ENCODE data around the gene TAF5L.
"Not testable (repeated sequence)": the region's sequence is repeated elsewhere in the genome, so short reads cannot be mapped to it uniquely, and the experiment has no call there.

Gene TAF5L

DNA sequence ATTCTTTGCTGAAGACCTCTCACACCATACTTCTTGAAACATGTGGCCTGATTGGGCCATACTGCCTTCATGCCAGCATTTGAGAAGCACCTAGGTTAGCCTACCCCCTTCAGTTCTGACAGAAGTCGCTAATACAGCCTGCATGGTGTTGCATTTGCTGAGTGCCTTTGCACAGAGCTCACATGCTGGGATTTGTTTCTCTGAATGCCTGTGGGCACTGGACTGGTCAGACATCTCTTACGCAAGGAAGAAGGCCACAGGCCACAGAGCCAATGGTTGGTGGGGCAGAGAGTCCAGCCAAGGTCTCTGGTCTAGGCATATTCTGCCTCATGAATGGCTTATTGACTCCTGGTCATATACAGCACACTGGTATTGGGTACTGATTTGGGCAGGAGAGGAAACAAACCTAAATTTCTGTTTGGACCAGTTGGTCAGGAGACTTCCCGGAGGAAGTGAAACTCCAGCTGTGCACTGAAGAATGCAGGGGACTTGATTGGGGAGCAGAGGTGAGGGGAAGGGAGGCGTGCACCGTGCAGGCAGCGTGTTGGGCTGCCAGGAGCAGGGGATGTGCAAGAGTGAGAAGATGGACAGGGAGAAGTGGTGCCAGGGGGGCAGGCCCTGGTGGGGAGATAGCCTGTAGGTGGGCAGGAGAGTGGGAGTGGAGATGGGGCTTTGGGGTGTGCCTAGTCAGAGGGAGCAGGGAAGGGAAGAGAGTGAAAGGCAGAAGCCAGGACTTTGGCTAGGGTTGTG, 18.2 kb upstream of the TAF5L start:
- DNase-seq: no peak

DNA sequence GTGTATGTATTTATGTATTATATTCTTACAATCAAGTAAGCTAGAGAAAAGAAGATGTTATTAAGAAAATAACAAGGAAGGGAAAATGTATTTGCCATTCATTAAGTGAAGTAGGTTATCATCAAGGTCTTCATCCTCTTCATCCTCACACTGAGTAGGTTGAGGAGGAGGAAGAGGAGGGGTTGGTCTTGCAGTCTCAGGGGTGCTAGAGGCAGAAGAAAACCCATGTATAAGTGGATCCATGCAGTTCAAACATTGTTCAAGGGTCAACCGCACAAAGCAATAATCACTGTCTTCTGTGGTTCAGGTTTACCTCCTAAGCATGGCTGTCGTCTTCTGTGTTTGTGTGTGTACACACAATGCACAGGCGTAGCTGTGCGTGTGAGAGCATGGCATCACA, 17.0 kb upstream of the TAF5L start:
- DNase-seq: no peak

DNA sequence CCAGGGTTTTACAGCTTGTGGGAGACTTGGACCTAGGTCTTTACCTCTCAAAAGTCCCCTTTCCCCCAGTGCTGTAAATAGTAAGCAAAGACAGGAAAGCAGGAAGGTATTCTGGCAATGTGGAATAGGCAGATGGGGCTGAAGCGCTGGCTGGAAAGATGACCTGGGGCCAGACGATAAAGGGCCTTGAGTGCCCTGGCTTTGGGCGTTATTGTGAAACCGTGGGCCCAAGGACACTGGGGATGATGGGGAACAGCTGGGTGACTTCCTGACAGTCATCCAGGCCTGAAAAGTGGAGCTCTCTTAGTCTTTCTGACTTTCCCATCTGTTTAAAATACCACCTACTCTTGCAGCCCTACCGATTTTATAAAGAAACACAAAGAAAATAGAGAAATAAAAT, 16.5 kb upstream of the TAF5L start:
- no peak for DNase-seq

DNA sequence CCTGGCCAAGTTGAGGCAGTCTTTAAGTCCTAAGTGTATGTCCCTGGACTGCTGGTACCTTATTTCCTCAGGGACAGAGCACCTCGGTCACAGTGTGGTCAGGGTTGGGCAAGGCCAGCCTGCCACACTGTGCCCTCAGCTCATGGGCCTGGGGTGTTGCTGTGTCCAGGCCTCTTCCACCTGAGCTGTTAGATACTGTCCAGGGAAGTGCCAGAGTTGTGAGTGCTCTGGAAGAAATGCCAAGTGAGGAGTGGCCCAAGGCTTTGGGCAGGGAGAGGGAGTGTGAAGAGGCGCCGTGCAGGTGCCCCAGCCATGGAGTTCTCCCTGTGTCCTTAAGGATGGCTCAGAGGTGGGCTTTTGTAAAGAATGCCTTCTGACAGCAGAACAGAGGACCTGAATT, 15.4 kb upstream of the TAF5L start:
- DNase-seq: no peak

DNA sequence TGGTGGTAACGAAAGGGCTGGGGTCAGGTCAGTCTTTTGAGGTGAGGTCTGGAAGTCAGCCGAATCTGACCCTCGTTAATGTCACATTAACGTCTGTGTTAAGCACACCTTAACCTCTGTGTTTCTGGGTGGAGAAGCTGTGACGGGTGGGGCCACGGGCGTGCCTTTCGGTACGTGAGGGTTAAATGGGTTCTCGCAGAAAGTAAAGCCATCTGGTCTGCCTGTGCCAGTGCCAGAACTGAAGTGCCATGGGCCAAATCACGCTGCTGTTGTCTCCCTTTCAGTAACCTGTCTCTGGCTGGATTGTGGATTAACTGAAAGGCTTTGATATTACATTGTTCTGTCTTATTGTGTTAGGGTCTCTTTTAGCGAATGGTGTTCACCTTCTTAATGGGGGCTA, 14.5 kb upstream of the TAF5L start:
- DNase-seq: no peak

DNA sequence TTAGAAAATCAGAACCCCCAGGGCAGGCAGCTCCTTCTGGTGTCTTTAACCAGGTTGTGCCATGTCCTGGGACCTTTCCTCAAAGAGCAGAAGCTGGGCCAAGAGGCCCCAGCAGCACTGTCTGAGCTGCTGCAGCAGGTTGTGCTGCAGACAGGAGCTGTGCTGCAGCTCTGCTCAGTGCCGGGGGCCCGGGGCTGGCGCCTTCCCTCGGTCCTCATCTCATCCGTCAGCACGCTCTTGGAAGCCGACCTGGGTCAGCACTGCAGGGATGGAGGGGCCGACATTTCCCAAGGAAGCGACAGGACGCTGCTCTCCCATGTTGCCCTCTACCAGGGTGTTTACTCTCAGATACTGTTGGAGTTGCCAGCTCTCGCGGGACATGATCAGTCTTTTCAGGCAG, 11.8 kb upstream of the TAF5L start:
- no peak for DNase-seq

DNA sequence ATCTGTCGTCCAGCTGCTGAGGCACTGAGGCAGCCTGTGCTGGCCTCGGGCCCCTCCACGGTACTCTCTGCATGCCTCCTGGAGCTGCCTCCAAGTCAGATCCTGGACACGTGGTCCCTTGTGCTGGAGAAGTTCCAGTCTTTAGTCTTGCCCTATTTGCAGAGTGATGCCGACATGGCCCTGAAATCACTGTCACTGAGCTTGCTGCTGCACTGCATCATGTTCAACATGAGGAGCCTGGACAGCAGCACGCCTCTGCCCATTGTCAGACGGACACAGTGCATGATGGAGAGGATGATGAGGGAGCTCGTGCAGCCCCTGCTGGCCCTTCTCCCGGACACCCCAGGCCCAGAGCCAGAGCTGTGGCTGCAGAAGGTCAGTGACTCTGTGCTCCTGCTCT, 10.1 kb upstream of the TAF5L start:
- DNase-seq: no peak

DNA sequence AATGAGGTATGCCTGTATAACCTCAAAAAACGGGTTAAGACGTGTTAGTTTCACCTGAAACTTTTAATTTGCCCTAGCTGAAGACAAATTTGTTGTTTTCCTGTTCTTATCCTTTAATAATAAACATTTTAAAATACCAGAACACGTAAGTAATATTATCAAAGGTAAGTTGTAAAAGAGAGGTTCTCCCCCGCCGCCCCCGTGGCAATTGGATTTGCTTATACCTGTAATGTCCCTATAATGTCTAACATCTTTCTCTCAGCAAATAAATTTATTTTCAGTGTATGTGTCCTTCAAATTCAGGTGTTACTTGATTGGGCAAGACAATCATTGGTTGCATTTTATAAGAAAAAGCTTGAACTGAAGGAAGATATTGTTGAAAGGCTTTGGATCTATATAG, 6.0 kb upstream of the TAF5L start:
- no peak for DNase-seq

DNA sequence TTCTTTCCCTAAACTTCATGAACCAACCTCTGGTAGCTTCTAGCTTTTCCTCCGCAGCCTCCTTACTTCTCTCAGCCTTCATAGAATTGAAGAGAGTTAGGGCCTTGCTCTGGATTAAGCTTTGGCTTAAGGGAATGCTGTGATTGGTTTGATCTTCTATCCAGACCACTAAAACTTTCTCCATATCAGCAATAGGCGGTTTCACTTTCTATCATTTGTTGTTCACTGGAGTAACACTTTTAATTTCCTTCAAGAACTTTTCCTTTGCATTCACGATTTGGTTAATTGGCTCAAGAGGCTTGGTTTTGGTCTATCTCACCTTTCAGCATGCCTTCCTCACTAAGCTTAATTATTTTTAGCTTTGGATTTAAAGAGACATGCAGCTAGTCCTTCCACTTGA, 5.2 kb upstream of the TAF5L start:
- DNase-seq: no peak

DNA sequence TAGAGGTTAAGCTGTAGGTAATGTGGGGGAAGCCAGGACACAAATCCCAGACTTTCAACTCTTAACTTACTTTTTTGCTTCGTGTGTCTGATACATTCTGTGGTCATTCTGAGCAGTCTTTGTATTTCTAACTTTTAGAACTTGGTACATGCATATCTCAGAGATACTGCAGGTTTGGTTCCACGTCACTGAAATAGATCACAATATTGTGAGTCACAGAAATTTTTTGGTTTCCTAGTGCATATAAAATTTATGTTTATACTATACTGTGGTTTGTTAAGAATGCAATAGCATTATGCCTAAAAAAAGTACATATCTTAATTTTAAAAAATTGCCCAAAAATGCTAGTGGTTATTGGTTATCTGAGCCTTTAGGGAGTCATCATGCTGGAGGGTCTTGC, 3.3 kb upstream of the TAF5L start:
- DNase-seq: no peak

DNA sequence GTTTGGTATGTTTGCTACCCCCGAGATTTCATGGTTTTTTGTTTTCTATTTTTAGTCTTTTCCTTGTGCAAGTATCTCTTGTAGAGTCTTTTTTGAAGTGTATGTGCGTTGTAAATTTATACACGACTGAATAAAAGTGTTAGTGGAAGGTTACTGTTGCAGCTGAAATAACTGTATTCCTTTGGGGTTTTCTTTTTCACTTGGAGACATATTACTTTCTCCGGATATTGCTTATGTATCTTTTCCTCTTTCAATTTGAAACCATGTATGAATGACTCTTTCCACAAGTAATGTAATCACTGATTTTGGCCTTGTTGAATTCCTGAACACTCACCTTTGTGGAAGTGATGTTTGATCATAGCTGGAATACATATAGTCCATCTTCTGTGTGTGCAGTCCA, 1.1 kb upstream of the TAF5L start:
- DNase-seq: no peak

DNA sequence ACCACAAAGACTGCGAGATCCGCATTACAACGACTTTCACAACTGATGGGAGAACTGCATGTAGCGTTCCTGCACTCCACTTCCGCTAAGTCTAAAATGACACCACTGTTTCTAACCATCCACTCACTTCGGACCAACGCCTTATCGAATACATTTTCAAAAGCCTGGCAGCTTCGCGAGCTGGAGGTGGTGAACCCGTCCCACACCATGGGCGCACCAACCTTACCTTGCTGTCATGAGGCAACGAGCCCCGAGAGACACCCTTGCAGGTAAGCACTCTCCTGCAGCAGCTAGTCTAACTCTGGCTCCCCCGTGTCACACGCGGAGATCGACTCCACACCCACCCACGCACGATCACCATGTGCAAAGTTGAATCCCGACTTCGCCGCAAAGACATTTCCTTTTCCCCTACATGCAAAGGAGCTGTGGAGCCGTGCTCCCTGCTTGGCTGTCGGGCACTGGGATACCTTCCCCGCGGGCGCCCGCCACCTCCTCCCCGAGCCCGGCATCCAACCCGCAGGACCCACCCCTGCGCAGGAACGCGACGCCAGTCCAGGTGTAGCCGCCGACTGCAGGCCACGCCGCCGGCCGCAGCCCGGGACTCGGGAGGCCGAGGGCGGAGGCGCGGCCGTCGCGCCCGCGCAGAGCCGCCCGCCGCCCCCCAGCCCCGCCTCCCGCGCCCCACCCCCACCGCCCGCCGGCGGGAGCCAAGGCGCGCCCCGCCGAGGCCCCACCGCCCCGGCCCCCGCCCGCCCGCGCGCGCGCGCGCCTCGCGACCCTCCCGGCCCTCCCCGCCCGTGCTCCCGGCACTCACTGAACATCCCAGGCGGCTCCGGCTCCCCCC, 629 bp downstream of the TAF5L start:
- DNase-seq: peak; percentile 77

DNA sequence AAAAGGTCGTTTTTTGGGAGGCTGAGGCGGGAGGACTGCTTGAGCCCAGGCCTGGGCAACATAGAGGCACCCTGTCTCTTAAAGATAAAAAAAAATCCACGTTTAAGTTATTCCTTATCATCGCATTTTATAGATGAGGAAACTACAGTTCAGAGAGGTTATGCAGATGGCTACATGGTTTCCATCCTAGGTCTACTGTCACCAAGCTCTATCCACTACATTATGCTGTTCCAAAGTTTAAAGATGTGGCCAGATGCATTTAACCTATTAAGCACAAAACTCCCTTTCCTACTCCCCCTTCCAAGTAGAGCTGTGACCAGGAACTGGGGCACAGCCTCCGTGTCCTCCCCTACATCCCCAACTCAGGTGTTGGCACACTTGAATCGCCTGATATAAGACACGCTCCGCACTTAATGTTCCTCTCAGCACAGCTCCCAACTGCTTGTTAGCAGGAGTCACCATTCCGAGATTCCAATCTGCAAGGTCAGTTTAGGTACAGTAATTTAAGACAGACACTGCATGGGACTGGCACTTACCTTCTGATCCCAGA, 1.3 kb downstream of the TAF5L start:
- peak; percentile 1 for DNase-seq

DNA sequence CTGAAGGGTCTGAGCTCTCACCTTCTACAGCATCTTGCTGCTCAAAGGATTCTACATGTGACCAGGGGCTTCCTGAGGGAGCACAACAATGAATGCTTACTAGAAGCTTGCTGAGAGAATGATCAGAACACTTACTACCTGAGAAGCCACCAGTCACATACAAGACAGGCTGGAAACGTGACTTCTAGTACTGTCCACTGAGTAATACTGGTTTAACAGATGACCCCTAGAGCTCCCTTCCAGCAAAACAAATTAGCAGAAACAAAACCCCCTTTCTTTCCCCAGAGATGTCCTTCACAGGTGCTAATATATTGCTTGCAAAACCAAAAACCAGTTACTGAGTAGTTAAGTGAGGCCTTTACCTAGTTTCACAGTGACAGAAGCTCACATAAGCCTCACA, 2.1 kb downstream of the TAF5L start:
- no peak for DNase-seq

DNA sequence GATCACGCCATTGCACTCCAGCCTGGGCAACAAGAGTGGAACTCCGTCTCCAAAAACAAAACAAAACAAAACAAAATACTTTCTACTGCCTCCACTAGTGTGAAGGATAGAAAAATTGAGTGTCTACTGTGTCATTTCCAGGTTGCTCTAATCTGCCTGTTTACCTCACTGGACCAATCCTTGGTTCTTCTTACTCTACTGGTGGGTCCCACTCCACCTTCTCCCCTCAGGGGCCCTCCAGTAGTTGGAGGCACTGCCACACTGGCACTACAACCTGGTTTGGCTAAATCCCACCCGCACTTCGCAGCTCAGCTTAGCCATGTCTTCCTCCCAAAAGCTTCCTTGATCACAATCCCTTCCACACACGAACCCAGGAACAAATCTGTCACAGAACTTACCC, 2.7 kb downstream of the TAF5L start:
- DNase-seq: no peak

DNA sequence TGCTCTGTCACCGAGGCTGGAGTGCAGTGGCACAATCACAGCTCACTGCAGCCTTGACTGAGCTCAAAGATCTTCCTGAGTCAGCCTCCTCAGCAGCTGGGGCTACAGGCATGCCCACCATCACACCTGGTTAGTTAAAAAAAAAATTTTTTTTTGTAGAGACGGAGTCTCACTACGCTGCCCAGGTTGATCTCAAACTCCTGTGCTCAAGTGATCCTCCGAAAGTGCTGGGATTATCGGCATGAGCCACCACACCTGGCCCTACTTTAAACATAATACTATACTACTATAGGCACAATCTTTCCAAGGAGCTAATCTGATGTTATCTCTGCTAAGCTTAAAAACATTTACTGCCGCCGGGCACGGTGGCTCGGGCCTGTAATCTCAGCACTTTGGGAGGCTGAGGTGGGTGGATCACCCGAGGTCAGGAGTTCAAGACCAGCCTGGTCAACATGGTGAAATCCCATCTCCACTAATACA, 3.2 kb downstream of the TAF5L start:
- DNase-seq: not testable (repeated sequence)

DNA sequence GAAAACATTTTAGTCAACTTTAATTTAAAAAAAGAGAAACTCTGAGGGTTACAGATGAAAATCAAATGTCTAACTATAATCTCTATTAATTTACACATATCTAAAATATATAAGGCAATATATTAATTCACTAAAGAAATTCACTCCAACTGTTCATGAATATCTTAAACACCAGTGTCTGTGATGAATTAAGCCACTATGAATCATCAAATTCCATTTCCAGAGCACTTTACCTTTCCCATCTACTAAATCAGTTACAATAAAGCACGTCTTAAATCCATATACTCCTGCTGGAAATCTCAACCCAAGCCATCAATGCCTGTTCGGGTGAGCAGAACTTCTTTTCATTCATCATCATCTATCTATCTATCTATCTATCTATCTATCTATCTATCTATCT, 4.3 kb downstream of the TAF5L start:
- no peak for DNase-seq

DNA sequence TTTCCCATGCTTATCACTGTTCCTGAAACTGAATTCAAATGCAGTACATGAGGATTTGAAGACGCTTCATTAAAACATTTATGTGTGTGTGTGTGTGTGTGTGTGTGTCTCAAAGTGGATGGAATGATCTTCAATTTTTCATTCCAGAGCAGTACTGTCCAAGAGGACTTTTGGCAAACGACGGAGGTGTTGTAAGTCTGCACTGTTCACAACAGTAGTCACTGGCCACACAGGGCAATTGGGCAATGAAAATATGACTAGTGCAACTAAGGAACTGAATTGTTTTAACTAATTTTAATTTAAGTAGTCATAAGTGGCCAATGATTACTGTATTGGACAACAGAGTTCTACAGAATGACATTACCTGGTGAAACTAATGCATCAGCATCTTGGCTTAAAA, 5.0 kb downstream of the TAF5L start:
- no peak for DNase-seq

DNA sequence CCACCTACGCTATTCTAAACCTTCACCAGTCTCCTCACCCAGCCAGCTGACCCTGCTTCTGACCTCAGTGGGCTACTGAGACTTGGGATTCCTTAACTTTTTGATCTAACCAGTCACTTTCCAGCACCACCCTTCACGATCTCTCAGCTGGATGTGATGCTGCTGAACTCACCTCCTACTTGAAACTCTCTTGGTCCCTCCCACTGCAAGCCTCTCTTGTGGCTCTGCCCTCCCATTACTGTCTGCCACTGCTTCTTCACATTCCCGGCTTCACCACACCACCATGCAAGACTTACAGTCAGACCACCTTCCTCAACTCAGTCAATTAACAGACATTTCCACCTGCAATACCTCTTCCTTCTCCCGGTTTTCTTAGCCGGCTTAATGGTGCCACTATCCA, 6.3 kb downstream of the TAF5L start:
- DNase-seq: no peak

DNA sequence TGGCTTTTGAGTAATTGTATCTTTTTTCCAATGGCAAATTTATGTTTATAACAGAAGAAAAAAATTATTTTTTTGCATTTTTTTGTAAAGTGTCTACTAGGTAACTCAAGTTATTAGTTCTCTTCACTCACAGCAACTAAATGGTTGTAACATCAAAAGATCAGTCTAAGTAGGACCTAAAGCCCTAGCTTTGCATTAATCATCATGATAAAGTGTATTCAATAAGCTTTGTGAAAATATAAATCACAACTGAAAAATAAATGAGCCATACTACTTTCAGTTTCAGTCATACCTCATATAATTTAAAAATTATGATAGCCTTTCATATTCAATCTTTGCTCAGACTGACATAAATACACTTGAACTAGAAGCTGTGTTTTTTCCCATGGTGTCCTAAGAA, 6.9 kb downstream of the TAF5L start:
- DNase-seq: no peak

DNA sequence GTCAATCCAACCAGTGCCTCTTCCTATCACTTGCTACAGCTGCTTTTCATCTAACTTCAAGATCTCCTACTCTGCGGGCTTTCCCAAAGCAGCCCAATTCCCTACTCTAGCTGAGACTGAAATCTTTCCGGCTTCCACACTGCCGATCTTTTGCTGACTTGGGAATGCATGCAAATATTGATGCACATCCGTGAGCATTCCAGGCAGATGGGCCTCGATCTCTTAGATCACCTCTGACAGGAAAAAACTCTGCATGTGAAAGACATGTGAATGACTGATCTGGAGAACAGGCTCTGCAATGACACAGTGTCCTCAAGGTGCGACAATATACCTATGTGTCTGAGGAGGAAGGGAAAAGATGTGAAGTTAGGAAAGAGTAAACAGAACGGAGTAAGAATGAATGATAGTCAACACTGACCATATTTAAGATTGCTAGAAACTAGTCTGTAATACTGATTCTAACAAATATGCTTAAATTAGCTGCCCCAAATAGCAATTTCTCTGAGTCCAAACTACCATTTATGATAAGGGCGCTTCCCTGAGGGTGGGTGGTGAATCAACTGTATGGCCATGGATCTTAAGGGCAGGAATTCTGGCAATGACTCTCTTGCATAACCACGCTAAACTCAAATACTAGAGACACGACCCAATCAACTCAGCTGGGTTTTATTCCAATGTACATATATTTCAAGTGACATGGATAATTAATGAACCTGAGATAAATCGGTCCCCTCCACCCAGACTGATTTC, 8.4 kb downstream of the TAF5L start:
- no peak for DNase-seq

DNA sequence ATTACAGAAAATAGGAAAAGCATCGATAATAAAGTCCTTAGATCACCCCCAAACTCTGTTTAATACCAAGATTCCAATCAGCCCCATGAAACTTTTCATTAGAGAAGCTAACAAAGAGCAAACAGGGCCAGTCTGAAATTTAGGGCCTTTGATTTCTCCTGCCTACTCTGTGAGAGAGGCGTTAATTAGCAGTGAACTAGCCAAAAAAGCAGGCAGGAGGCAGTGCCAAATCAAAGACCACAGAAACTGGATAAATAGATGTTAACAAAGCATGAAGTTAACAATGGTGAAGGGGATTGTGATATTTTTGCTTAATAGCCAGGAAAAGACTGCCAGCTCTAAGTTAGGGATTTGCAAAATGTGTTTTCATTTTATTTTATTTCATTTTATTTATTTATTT, 11.2 kb downstream of the TAF5L start:
- no peak for DNase-seq

DNA sequence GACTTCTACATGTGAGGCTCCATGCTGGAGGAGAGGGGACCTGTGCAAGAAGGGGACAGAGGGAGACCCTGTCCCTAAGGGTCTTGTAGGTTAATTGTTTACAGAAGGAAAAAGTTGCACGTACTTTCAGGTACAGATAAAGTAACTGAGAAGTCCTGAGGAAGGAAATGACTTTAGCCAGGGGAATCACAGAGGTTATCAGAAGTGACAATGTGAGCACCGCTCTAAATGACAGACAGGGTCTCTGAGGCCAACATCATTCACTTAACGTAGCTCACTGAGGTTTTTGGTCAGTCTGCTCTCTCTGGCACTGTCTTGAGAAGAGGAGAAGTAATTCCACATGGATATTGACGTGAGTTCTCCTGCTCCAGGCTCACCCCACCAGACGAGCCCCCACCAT, 12.0 kb downstream of the TAF5L start:
- DNase-seq: no peak

All from right kidney (tissue), 1 donor.